Spinal cord (tissue), 10 donors: ENCODE data around the gene TMEM132D. TPM values are rescaled to one million over a fixed set of nuclear protein-coding genes. Genes with fewer than 3 reads are reported as not detected.
A peak's percentile ranks its signal among the peaks of the same experiment; 100 is the strongest.

Experiments
- DNase-seq, 6 donors: peaks; one replicate each; pipeline versions ENCODE4 v3.0.0 to v3.0.0-alpha.2; 2013 to 2015; ENCODE audit warnings: low spot score in 6 of 6, low read depth in 4 of 6
- H3K27ac ChIP-seq: one replicate; pipeline ENCODE4 v1.5.1; 2013; ENCODE audit warnings: low read depth, low read length, control low read depth
- H3K27me3 ChIP-seq: one replicate; pipeline ENCODE4 v1.6.1; 2013; ENCODE audit warnings: low read length; ENCODE audit not compliant: control insufficient read depth, insufficient read depth
- H3K36me3 ChIP-seq: one replicate; pipeline ENCODE4 v1.6.1; 2013; ENCODE audit warnings: low read length; ENCODE audit not compliant: control insufficient read depth, insufficient read depth
- H3K4me1 ChIP-seq: one replicate; pipeline ENCODE4 v1.6.1; 2013; ENCODE audit warnings: low read length; ENCODE audit not compliant: control insufficient read depth, insufficient read depth
- H3K4me3 ChIP-seq: one replicate; pipeline ENCODE4 v1.5.1; 2013; ENCODE audit warnings: low read depth, low read length, control low read depth
- H3K9me3 ChIP-seq: one replicate; pipeline ENCODE4 v1.6.1; 2013; ENCODE audit warnings: low read length; ENCODE audit not compliant: control insufficient read depth, insufficient read depth
- WGBS: methylation state at CpG from one replicate; pipeline ENCODE4 v1.1.5; 2013; ENCODE audit warnings: missing lambda C conversion rate; ENCODE audit not compliant: insufficient coverage; 5-methylcytosine and 5-hydroxymethylcytosine counted together
- polyA plus RNA-seq, 2 donors: library from polyadenylated mRNA; unstranded; fragments of 120-200 nt; gene quantifications; one replicate each; pipeline ENCODE4 v1.2.1, GENCODE V29; 2013; ENCODE audit not compliant: insufficient read length in 2 of 2
- total RNA-seq, 2 donors: library from RNA; depleted of rRNA in 1 of 2; stranded (reverse); fragments of 120-200 nt in 1 of 2; fragments of >200 nt in 1 of 2; gene quantifications; one replicate each; pipeline versions ENCODE4 v1.2.3 to v1.2.4, GENCODE V29; 2013 to 2014
- donor health status: healthy.

The TMEM132D gene
- total and polyA plus RNA-seq, 4 donors = 4.7 to 15.7 (median 12.6) TPM

DNA sequence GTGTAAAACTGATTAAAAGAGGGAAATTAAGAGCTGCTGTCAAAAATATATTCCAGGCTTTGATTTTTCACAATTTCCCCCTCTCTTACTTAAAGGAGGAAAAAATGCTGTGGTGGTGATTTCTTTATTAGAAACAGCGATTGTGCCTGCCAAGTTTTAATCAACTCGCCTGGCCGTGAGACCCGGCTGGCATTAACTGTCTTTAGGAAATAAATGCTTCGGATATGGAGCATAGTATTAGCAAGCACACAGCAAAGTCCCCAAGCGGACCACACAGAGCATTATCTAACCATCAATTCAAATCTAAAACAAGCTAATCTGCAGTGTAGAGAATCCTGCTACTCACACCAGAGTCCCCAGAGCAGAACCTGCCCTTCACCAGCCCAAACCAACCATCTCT, 457.1 kb downstream of the TMEM132D start:
- Histone ChIP-seq H3K9me3 (no peaks in the 10 kb centered on the region), H3K36me3 (no peaks in the 10 kb centered on the region), H3K4me3 (no peak overlapping the region), H3K4me1 (peaks cover 5% of the 10 kb centered on the region), H3K27me3 (no peaks in the 10 kb centered on the region), H3K27ac (no peak overlapping the region)
- 80% methylated on average over 1 of the region's 6 CpGs for WGBS
- peak in 2 of 6 donors; percentile 40 to 78 for DNase-seq

DNA sequence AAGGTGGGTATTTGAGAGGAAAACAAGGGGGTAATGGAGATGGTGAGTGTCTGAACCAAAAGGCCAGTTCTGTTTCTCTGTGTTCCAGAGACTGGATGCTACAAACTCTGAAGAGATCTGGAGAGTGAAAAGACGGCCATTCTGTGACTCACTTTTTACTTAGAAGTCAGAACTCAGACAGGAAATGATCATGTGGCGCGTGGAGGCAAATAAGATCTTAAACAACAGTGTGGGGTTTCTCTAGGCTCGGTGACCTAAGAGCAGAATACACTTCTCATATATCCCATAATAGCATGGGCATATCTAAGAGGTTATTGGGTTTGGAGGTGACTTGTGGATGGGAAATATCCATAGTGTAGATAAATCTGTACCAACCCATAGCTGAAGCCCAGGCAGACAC, 463.5 kb downstream of the TMEM132D start:
- Histone ChIP-seq H3K27me3 (no peaks in the 10 kb centered on the region), H3K36me3 (no peaks in the 10 kb centered on the region), H3K9me3 (no peaks in the 10 kb centered on the region), H3K4me3 (no peak overlapping the region), H3K27ac (no peak overlapping the region), H3K4me1 (no peaks in the 10 kb centered on the region)
- WGBS = no CpG with 5 or more reads among the region's 4 CpGs
- no peak for DNase-seq

DNA sequence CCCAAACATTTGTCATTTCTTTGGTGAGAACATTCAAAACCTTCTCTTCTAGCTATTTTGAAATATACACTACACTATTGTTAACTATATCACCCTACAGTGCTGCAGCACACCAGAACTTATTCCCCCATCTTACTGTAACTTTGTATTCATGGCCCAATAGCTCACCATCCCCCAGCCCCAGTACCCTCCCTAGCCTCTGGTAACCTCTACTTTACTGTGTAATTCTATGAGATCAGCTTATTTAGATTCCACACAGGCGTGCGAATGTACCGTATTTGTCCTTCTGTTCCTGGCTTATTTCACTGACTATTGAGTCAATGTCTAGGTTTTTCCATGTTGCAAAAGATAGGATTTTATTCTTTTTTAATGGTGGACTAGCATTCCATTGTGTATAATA, 469.0 kb downstream of the TMEM132D start:
- no peak for DNase-seq
- no CpG with 5 or more reads among the region's 3 CpGs for WGBS
- no peak overlapping the region for H3K27ac ChIP-seq
- no peaks in the 10 kb centered on the region for H3K36me3 ChIP-seq
- no peak overlapping the region for H3K4me3 ChIP-seq
- H3K9me3 ChIP-seq = no peaks in the 10 kb centered on the region
- no peaks in the 10 kb centered on the region for H3K4me1 ChIP-seq
- H3K27me3 ChIP-seq = no peaks in the 10 kb centered on the region

DNA sequence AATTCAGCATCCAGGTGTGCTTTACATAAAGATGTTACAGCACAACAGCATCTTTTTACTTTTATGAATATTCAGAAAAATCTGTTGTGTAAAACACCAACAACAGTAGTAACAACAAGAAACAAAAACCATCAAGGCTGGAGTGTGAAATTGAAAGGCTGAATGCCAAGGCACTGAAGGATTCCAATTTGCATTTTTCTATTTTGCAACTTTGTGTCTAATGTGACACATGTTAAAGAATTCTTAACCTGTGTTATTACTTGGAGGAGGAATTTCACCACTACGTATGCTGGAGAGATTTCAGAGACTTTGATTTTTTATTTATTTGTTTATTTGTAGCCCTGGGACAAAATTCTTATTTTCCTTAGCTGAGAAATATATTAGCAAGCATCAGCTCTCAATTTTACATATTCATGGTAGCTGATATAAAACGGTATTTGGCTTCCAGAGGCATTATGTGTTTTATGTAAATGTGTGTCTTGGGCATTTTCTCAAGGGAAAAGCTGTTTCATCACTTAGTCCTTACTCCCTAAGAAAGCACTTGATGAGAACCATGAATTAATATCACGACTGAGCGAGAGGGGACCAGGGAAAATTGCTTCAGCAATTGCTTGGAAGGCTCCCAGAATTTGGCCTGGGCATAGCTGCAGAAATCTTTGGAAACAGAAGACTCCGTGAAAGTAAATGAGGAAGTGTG, 475.4 kb downstream of the TMEM132D start:
- no peak overlapping the region for H3K27ac ChIP-seq
- no peaks in the 10 kb centered on the region for H3K36me3 ChIP-seq
- H3K27me3 ChIP-seq = no peaks in the 10 kb centered on the region
- WGBS = 50% methylated on average over 1 of the region's 5 CpGs
- no peaks in the 10 kb centered on the region for H3K4me1 ChIP-seq
- H3K4me3 ChIP-seq = no peak overlapping the region
- DNase-seq = peak in 2 of 6 donors; percentile 50 to 78
- H3K9me3 ChIP-seq = no peaks in the 10 kb centered on the region

DNA sequence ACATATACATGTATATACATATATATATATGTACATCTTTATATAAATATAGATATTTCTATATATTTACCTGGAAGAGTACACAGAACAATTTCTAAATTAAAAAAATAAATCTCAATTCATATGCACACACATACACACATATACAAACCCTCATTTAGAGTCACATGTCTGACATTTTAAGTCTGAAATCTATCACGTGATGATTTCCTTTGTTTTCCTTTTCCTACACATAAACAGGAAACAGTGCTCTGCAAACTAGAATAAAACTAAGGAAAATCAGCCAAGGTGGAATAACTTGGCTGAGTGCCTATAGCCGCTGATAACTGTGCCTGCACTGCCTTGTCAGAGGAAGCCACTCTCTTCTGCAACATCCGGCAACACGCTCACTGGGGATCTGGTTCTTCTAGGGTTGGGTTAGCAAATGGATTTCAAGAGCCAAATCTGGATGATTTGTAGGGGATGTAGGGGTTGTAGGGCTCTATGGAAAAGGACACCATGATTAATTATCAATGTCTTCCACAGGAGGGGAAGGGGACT, 480.7 kb downstream of the TMEM132D start:
- H3K27me3 ChIP-seq = no peaks in the 10 kb centered on the region
- DNase-seq = peak in 1 of 6 donors; percentile 37
- 76% methylated on average over 3 of the region's 4 CpGs for WGBS
- no peaks in the 10 kb centered on the region for H3K4me1 ChIP-seq
- peaks cover 2% of the 10 kb centered on the region for H3K9me3 ChIP-seq
- H3K4me3 ChIP-seq = no peak overlapping the region
- no peak overlapping the region for H3K27ac ChIP-seq
- no peaks in the 10 kb centered on the region for H3K36me3 ChIP-seq

DNA sequence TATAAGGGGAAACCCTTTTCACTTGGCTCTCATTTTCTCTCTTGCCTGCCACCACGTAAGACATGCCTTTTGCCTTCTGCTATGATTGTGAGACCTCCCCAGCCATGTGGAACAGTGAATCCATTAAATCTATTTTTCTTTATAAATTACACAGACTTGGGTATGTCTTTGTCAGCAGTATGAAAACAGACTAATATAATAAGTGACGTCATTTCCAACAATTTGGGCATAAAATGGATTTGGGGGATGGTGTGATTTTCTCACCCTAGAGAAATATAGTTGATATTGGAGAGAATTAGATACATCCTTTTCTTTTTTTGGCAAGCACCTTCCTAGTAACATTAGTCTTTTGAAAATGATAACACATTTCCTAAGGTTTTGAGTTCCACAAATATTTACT, 490.5 kb downstream of the TMEM132D start:
- H3K4me1 ChIP-seq = no peaks in the 10 kb centered on the region
- H3K4me3 ChIP-seq = no peak overlapping the region
- H3K36me3 ChIP-seq = no peaks in the 10 kb centered on the region
- H3K9me3 ChIP-seq = peaks cover 2% of the 10 kb centered on the region
- WGBS = no CpG with 5 or more reads among the region's 2 CpGs
- no peak overlapping the region for H3K27ac ChIP-seq
- DNase-seq = no peak
- H3K27me3 ChIP-seq = no peaks in the 10 kb centered on the region

DNA sequence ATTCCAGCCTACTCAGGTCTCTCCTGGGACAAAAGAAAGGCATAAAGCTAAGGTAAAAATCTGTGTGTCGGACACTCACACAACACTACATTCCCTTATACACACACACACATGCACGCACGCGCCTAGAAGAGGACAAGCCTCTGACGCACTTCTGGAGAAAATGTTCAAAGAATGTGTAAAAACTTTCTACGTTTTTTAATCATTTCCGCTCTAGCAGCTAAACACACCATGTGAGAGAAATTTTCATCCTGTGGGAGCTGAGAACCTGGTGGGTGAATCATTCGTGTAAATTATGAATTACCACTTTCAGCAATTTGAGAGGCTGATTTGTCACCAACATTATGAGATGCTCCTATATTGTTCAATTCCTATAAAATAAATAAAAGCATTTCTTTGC, 494.5 kb downstream of the TMEM132D start:
- Histone ChIP-seq H3K27ac (no peak overlapping the region), H3K27me3 (no peaks in the 10 kb centered on the region)
- no CpG with 5 or more reads among the region's 8 CpGs for WGBS

DNA sequence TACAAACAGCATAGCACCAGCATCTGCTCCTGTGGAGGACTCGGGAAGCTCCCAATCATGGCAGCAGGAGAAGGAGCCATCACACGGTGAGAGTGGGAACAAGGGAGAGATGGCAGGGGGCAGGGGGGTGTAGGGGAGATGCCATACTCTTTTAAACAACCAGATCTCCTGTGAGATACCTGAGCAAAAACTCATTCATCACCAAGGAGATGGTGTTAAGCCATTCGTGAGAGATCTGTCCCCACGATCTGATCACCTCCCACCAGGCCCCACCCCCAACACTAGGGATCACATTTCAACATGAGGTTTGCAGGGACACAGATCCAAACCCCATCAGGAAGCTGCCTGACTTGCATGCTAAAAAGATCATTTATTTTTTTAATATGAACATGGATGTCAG, 499.3 kb downstream of the TMEM132D start:
- H3K4me3 ChIP-seq = no peak overlapping the region
- H3K4me1 ChIP-seq = no peaks in the 10 kb centered on the region
- no peak overlapping the region for H3K27ac ChIP-seq
- peaks cover under 1% of the 10 kb centered on the region for H3K9me3 ChIP-seq
- 43% methylated on average over 2 of the region's 4 CpGs for WGBS
- no peak for DNase-seq
- no peaks in the 10 kb centered on the region for H3K36me3 ChIP-seq
- no peaks in the 10 kb centered on the region for H3K27me3 ChIP-seq

More for the DNA sequence above, 494.5 kb downstream of the TMEM132D start:
- H3K9me3 ChIP-seq = no peaks in the 10 kb centered on the region
- DNase-seq = peak in 1 of 6 donors; percentile 39
- H3K4me3 ChIP-seq = no peak overlapping the region
- H3K4me1 ChIP-seq = no peaks in the 10 kb centered on the region
- no peaks in the 10 kb centered on the region for H3K36me3 ChIP-seq

DNA sequence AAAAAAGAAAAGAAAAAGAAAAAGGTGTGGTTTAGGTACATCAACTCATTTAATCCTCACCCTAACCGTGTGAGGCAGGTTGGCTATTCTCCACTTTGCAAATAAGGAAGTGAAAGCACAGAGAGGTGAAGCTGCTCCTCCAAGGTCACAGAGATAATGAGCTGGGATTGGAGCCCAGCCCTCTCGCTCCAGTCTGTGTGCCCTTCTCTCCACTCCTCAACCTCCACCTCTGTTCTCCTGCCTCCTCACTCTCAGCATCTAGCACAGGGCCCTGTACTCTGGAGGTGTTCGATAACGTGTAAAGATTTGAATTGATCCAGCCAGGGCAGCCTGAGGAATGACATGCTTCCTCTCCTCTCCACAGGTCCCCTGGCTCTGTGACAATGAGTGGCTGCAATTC, 502.3 kb downstream of the TMEM132D start:
- peak in 1 of 6 donors; percentile 25 for DNase-seq
- no peak overlapping the region for H3K4me3 ChIP-seq
- peaks cover 4% of the 10 kb centered on the region for H3K9me3 ChIP-seq
- H3K27me3 ChIP-seq = no peaks in the 10 kb centered on the region
- WGBS = 63% methylated on average over 2 of the region's 4 CpGs
- no peaks in the 10 kb centered on the region for H3K36me3 ChIP-seq
- H3K27ac ChIP-seq = no peak overlapping the region
- H3K4me1 ChIP-seq = no peaks in the 10 kb centered on the region

DNA sequence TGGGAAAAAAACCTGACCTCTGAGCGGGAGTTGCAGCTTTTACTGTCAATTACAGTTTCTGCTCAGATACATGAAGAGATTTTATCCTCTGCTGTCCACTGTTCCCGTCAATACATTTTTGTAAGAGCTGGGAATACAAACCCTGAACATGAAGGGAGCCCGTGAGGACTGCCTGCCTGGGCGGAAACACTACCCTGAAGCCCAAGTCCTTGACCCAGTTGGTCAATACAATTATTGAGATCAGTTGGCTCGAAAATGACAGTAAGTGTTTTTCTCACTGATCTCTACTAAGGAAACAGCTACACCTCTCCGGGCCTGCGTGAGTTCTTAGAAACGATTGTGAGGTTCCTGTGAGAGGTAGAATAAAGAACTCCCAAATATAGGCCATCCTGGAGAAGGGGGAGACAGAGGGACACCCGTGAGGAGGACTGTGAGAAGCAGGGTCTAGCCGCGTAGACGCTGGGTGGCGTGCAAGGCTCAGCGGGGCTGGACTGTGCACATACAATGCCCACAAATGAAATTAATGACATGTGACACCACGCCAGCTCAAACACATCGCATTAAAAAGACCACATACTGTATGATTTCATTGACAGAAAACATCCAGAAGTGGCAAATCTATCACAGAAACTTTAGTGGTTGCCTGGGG, 509.5 kb downstream of the TMEM132D start:
- no peak overlapping the region for H3K4me3 ChIP-seq
- peak in 1 of 6 donors; percentile 37 for DNase-seq
- H3K27me3 ChIP-seq = no peaks in the 10 kb centered on the region
- no peaks in the 10 kb centered on the region for H3K36me3 ChIP-seq
- peaks cover 3% of the 10 kb centered on the region for H3K4me1 ChIP-seq
- peaks cover 1% of the 10 kb centered on the region for H3K9me3 ChIP-seq
- no peak overlapping the region for H3K27ac ChIP-seq
- WGBS = 88% methylated on average over 8 of the region's 16 CpGs
